ENCODE data around the gene CCL7. TPM values are rescaled to one million over a fixed set of nuclear protein-coding genes. Genes with fewer than 3 reads are reported as not detected.

The CCL7 gene
- polyA plus RNA-seq, 1 experiment, result 0.87 TPM

DNA sequence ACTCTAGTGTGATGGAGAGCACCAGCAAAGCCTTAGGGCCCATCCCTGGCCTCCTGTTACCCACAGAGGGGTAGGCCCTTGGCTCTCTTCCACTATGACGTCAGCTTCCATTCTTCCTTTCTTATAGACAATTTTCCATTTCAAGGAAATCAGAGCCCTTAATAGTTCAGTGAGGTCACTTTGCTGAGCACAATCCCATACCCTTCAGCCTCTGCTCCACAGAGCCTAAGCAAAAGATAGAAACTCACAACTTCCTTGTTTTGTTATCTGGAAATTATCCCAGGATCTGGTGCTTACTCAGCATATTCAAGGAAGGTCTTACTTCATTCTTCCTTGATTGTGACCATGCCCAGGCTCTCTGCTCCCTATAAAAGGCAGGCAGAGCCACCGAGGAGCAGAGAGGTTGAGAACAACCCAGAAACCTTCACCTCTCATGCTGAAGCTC is 49.0 kb downstream of the CCL7 start, which contains the start of gene CCL8:
Gene CCL8, plus strand, starts transcription at position 397 of the 445 bp plus-strand sequence. CDS start 67 bp downstream, outside the sequence.
- DNase-seq (ENCODE audit: low read depth), result no peak
- TF ChIP-seq, protein P1, sequence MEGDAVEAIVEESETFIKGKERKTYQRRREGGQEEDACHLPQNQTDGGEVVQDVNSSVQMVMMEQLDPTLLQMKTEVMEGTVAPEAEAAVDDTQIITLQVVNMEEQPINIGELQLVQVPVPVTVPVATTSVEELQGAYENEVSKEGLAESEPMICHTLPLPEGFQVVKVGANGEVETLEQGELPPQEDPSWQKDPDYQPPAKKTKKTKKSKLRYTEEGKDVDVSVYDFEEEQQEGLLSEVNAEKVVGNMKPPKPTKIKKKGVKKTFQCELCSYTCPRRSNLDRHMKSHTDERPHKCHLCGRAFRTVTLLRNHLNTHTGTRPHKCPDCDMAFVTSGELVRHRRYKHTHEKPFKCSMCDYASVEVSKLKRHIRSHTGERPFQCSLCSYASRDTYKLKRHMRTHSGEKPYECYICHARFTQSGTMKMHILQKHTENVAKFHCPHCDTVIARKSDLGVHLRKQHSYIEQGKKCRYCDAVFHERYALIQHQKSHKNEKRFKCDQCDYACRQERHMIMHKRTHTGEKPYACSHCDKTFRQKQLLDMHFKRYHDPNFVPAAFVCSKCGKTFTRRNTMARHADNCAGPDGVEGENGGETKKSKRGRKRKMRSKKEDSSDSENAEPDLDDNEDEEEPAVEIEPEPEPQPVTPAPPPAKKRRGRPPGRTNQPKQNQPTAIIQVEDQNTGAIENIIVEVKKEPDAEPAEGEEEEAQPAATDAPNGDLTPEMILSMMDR (IDR thresholded peaks at IDR 0.05; ENCODE audit: insufficient read depth, low read depth, low read length), result no peak
- CTCF ChIA-PET, result interaction anchor here (0.9 to 6.0 kb wide), 6 partner anchors 13 to 994 kb away, joined by 3 to 34 read pairs (median 4); no protein-coding TSS in a partner anchor

More for the DNA sequence above, 49.0 kb downstream of the CCL7 start, which contains the start of gene CCL8:
- H3K36me3 ChIP-seq (ENCODE audit: control insufficient read depth, insufficient read depth, low read length), result no peaks in the 10 kb centered on the region
- POLR2A ChIA-PET, result interaction anchor here (0.6 kb wide), 1 partner anchor 36 kb away, joined by 3 read pairs; no protein-coding TSS in a partner anchor
- no peak within 1 kb of the TSS for H3K4me3 ChIP-seq (ENCODE audit: low read depth, low read length)
- H3K27me3 ChIP-seq (ENCODE audit: control insufficient read depth, insufficient read depth, low read length), result no peaks in the 10 kb centered on the region; the same call in 1 of the 2 replicates

Other genes with a start within 250 kb of the CCL7 start
- 303 and 386 TPM in 2 replicates for gene CCL2, start 14.9 kb upstream of the CCL7 start, polyA plus RNA-seq (2011; rRNA removed)
- gene CCL11, start 15.5 kb downstream of the CCL7 start, polyA plus RNA-seq (2011; rRNA removed), result 0.55 and 0.70 TPM in 2 replicates
- 0.10 and 0.11 TPM in 2 replicates for gene CCL8, start 49.2 kb downstream of the CCL7 start, polyA plus RNA-seq (2011; rRNA removed)
- gene CCL13, start 86.3 kb downstream of the CCL7 start, polyA plus RNA-seq (2011; rRNA removed), result 0.22 and 0.40 TPM in 2 replicates
- not detected in 2 replicates for gene CCL1, start 93.0 kb downstream of the CCL7 start, polyA plus RNA-seq (2011; rRNA removed)

All from BJ (cell line).